AG04450 (cell line): ENCODE results near the gene HRH4. TPM values are rescaled to one million over a fixed set of nuclear protein-coding genes. Genes with fewer than 3 reads are reported as not detected.

Experiments
- CTCF ChIA-PET: fragments of 300-600, 350-600 bp; formaldehyde crosslinking; extraction: SDS; loops from one replicate; lab custom pipeline; 2022; ENCODE audit warnings: antibody characterized with exemption, inconsistent platforms; lab: Charles Lee
- POLR2A ChIA-PET: fragments of 350-600 bp; formaldehyde crosslinking; extraction: SDS; loops from one replicate; lab custom pipeline; 2021; ENCODE audit warnings: antibody characterized with exemption, inconsistent platforms; lab: Yijun Ruan, JAX
- DNase-seq: peaks from one replicate; pipeline ENCODE4 v3.0.0-alpha.2; 2011; ENCODE audit warnings: low read depth, low spot score
- H3K27ac ChIP-seq: one replicate; pipeline ENCODE4 v1.5.1; 2012; ENCODE audit warnings: low read depth, low read length, control low read depth
- H3K27me3 ChIP-seq: one replicate; pipeline ENCODE4 v1.6.0; 2012; ENCODE audit warnings: low read length; ENCODE audit not compliant: control insufficient read depth, insufficient read depth
- H3K4me3 ChIP-seq: 2 replicates; pipeline ENCODE4 v1.5.1; 2011; ENCODE audit warnings: mild to moderate bottlenecking, low read depth, low read length, control low read depth
- H3K9me3 ChIP-seq: 2 replicates; pipeline ENCODE4 v1.5.1; 2012; ENCODE audit warnings: low read length; ENCODE audit not compliant: control insufficient read depth, insufficient read depth
- polyA minus RNA-seq: library from RNA; depleted of rRNA, polyadenylated mRNA; stranded (reverse); fragments of >200 nt; gene quantifications from 2 replicates; pipeline ENCODE4 v1.2.3, GENCODE V29; 2011; rRNA and poly(A)+ RNA removed
- polyA plus RNA-seq: library from polyadenylated mRNA; depleted of rRNA; stranded (reverse); fragments of >200 nt; gene quantifications from 2 replicates; pipeline ENCODE4 v1.2.3, GENCODE V29; 2011; rRNA removed
- TF ChIP-seq, protein P1 (sequence below): IDR thresholded peaks from 2 replicates; pipeline ENCODE4 v1.5.1; 2011; ENCODE audit warnings: low read depth, low read length, control low read depth, inconsistent platforms

Gene HRH4, protein sequence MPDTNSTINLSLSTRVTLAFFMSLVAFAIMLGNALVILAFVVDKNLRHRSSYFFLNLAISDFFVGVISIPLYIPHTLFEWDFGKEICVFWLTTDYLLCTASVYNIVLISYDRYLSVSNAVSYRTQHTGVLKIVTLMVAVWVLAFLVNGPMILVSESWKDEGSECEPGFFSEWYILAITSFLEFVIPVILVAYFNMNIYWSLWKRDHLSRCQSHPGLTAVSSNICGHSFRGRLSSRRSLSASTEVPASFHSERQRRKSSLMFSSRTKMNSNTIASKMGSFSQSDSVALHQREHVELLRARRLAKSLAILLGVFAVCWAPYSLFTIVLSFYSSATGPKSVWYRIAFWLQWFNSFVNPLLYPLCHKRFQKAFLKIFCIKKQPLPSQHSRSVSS
- polyA plus RNA-seq: 0.01 TPM in 1 of 2 replicates, not detected in the other
- polyA minus RNA-seq: 0.05 TPM in 1 of 2 replicates, not detected in the other

DNA sequence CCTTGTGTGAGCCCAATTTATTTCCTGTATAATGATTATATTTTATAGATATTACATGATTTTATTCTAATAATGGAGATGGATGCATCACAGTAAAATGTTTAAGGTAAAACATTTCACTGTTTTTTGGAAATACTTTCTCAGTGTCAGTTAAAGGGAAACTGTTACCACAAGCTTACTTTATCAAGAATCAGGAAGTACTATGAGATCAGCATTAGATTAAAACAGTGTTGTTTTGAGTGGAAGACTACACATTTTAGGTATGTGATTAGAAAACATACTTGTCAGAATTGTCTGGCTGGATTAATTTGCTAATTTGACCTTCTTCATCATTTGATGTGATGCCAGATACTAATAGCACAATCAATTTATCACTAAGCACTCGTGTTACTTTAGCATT, at the start of gene HRH4:
Gene HRH4, plus strand, starts transcription at position 250 of the 400 bp plus-strand sequence. Its CDS starts 92 bp downstream, at position 342.
- CTCF ChIA-PET: interaction anchor here (1.0 to 2.5 kb wide), 2 partner anchors 27 to 29 kb away, joined by 4 to 16 read pairs; no protein-coding TSS in a partner anchor
- no peak within 1 kb of the TSS for H3K4me3 ChIP-seq
- H3K27ac ChIP-seq: no peak within 1 kb of the TSS
- H3K9me3 ChIP-seq: no peaks in the 10 kb centered on the region
- H3K27me3 ChIP-seq: no peaks in the 10 kb centered on the region
- POLR2A ChIA-PET: no interaction called here
- TF ChIP-seq, protein P1, sequence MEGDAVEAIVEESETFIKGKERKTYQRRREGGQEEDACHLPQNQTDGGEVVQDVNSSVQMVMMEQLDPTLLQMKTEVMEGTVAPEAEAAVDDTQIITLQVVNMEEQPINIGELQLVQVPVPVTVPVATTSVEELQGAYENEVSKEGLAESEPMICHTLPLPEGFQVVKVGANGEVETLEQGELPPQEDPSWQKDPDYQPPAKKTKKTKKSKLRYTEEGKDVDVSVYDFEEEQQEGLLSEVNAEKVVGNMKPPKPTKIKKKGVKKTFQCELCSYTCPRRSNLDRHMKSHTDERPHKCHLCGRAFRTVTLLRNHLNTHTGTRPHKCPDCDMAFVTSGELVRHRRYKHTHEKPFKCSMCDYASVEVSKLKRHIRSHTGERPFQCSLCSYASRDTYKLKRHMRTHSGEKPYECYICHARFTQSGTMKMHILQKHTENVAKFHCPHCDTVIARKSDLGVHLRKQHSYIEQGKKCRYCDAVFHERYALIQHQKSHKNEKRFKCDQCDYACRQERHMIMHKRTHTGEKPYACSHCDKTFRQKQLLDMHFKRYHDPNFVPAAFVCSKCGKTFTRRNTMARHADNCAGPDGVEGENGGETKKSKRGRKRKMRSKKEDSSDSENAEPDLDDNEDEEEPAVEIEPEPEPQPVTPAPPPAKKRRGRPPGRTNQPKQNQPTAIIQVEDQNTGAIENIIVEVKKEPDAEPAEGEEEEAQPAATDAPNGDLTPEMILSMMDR: no peak
- no peak for DNase-seq

DNA sequence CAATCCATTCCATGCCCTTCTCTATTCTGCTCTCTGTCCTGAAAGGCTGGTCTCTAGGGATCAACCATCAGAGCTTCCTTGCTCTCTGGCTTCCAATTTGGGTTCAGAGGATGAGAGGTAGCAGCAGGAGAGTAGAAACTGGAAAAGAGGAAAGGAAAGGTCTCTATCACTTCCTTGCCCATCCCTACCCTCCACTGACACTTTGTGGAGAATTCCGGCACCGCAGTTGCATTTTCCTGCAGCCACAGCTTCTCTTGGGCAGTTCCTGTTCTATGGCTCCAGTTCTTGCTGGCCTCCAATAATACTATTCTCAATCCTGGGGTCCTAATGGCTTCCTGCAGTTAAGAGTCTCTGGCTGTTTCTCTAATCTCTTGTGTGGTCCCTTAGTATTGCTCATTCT, 47.3 kb upstream of the HRH4 start:
- Histone ChIP-seq H3K27me3 (peaks cover 26% of the 10 kb centered on the region), H3K9me3 (no peaks in the 10 kb centered on the region), H3K27ac (no peak overlapping the region), H3K4me3 (no peak overlapping the region)
- TF ChIP-seq, protein P1: peak; percentile 53
- ChIA-PET POLR2A (no interaction called here), CTCF (interaction anchor here (0.6 to 4.2 kb wide), 5 partner anchors 44 to 237 kb away, joined by 3 to 51 read pairs (median 4); no protein-coding TSS in a partner anchor)
- no peak for DNase-seq

DNA sequence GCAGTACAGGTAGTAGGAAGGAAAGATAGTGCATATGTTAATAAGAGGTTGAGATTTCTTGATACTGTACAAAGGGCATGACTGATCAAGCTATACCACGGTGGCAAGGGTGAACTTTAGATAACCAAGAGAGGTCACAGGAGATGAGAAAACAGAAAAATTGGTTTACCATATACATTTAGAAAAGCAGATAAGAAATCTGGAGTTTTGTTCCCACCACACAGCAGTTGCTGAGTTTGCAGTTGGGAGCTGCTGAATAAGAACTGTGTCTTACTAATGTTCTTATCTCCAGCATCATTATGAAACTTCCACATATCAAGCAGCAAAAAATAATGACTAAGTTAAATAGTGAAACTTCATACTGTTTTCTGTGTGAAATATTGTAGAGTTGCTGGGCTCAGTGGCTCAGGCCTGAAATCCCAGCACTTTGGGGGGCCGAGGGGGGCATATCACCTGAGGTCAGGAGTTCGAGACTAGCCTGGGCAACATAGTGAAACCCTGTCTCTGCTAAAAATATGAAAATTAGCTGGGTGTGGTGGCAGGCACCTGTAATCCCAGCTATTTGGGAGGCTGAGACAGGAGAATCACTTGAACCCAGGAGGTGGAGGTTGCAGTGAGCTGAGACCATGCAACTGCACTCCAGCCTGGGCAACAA, 46.0 kb upstream of the HRH4 start:
- no peak for DNase-seq
- TF ChIP-seq, protein P1: no peak
- Histone ChIP-seq H3K4me3 (no peak overlapping the region), H3K9me3 (no peaks in the 10 kb centered on the region), H3K27me3 (peaks cover 21% of the 10 kb centered on the region), H3K27ac (no peak overlapping the region)
- ChIA-PET POLR2A (no interaction called here), CTCF (interaction anchor here (0.6 to 4.2 kb wide), 6 partner anchors 50 to 1769 kb away, joined by 3 to 51 read pairs (median 4); no protein-coding TSS in a partner anchor)

DNA sequence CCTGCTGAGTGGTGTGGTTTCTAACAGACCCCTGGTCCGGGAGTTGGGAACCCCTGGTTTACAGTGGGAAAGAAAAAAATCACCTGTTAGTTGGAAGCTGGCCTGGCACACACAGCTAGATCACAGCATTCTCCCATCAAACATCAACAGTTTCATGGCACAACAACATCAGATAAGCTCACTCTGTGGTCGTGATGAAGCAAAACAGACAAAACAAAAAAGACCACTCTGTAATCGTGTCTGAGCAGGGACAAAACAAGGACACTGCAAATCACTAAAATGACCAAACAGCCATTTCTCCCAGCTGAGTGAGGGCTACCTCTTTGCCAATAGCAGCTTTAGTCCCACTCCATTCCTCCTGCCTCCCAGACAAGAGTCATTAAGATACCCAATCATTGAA, 43.0 kb upstream of the HRH4 start:
- Histone ChIP-seq H3K9me3 (no peaks in the 10 kb centered on the region), H3K4me3 (no peak overlapping the region), H3K27ac (no peak overlapping the region), H3K27me3 (peaks cover 19% of the 10 kb centered on the region)
- CTCF ChIA-PET: interaction anchor here (0.6 to 1.1 kb wide), 2 partner anchors 38 to 57 kb away, joined by 3 read pairs; no protein-coding TSS in a partner anchor
- POLR2A ChIA-PET: no interaction called here
- TF ChIP-seq, protein P1: no peak
- no peak for DNase-seq
